GM12892 (cell line): Measurements from ENCODE around the gene G3BP2.

Experiments
- POLR2A ChIP-seq: IDR thresholded peaks from 2 replicates; pipeline ENCODE4 v1.6.1; 2011; ENCODE audit warnings: low read depth, low read length, control low read depth
- POLR2AphosphoS5 ChIP-seq: IDR thresholded peaks from 2 replicates; pipeline ENCODE4 v1.6.1; 2011; ENCODE audit warnings: low read depth, low read length, control low read depth

- TF ChIP-seq POLR2AphosphoS5 = no peak
- no peak for TF ChIP-seq POLR2A
These were observed 10.4 kb upstream of the G3BP2 start for GRCh38 chr4:75683482-75684155.
